ENCODE measurements around the gene PARD3. TPM values are rescaled to one million over a fixed set of nuclear protein-coding genes. Genes with fewer than 3 reads are reported as not detected.
A peak's percentile ranks its signal among the peaks of the same experiment; 100 is the strongest.

Gene PARD3
- total RNA-seq, 4 donors from 2014 or later = 27.3 to 65.3 (median 55.6) TPM

DNA sequence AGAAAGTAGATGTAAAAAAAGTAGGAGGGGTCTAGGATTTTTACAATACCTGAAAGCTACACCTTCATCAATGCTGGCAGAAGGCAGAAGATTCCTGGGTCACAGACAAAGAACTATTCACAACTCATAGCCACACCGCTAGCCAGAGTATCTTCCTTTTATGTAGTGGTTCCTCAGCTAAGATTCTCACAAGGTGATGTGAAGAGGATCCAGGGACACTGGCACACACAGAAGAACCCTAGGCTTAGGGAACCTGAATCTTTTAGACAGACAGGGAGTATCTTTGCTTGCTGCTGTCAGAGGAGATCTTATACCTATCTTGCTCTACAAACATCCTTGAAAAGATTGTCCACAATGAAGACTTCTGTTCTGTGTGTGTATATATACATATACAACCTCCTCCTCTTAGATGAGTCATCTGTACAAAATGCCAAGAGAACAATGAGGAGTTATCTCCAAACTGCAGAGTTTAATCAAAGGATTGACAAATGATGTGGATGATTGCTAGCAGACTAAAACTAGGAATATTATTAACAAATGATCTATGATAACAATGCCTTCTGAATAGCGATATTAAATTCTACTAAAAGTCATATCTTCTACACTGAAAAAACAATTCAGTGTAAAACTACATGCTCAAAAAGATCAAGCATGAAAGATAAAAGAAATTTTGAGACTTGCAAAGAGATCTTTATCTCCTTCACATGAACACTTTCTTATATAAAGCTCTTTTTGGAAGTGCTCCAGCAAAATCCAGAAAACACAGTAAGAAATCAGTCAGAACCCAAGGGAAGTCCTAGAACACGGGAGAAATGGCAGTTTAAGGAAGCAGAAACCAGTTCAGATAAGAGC, 409.3 kb downstream of the PARD3 start:
- in situ Hi-C loops (cut with MboI; ENCODE audit: low pct_ligation_motif_present in 1 of 4, low pct_unique_long_range_greater_than_20kb in 1 of 4, low sequenced_read_pairs in 3 of 4) = no loop called here
- 63 to 73% methylated on average over 2 to 3 of the region's 3 CpGs for WGBS, 2 donors (ENCODE audit: low coverage in 1 of 2)

DNA sequence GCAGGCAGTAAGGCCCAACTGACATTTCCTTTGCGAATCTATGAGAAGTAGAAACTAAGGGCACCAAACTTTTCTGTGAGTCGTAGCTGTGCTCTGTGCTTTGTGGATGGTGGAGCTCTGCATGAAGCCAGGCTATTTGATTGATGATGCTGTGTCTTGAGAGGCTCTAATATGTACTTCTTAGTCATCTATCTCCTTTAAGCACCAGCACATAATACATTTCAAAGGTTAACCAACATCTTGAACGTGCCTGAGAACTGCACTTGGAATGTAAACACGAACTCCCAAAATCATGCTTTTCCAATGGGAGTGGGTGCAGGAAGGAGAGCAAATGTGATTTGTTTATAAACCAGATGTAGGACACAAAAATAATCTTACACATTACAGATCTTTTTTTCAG, 411.6 kb downstream of the PARD3 start:
- Histone ChIP-seq H3K9me3 (no peaks in the 10 kb centered on the region), H3K27me3 (no peaks in the 10 kb centered on the region), H3K27ac (no peak overlapping the region), H3K36me3 (no peaks in the 10 kb centered on the region), H3K4me3 (no peak overlapping the region), H3K4me1 (peaks cover 0 to 23% (median 14%) of the 10 kb centered on the region in 4 donors)
- intact Hi-C loops (cut with DNase I; ENCODE audit: low total_unique reads) = no loop called here
- 59 to 71% methylated on average over 4 of the region's 4 CpGs for WGBS, 2 donors (ENCODE audit: low coverage in 1 of 2)
- no peak for DNase-seq
- in situ Hi-C loops (cut with MboI; ENCODE audit: low pct_ligation_motif_present in 1 of 4, low pct_unique_long_range_greater_than_20kb in 1 of 4, low sequenced_read_pairs in 3 of 4) = no loop called here
- TF ChIP-seq POLR2AphosphoS5 (IDR thresholded peaks at IDR 0.05) = no peak
- no peak for TF ChIP-seq POLR2A (IDR thresholded peaks at IDR 0.05)
- TF ChIP-seq, protein P1, sequence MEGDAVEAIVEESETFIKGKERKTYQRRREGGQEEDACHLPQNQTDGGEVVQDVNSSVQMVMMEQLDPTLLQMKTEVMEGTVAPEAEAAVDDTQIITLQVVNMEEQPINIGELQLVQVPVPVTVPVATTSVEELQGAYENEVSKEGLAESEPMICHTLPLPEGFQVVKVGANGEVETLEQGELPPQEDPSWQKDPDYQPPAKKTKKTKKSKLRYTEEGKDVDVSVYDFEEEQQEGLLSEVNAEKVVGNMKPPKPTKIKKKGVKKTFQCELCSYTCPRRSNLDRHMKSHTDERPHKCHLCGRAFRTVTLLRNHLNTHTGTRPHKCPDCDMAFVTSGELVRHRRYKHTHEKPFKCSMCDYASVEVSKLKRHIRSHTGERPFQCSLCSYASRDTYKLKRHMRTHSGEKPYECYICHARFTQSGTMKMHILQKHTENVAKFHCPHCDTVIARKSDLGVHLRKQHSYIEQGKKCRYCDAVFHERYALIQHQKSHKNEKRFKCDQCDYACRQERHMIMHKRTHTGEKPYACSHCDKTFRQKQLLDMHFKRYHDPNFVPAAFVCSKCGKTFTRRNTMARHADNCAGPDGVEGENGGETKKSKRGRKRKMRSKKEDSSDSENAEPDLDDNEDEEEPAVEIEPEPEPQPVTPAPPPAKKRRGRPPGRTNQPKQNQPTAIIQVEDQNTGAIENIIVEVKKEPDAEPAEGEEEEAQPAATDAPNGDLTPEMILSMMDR (IDR thresholded peaks at IDR 0.05) = no peak
- TF ChIP-seq EP300 (IDR thresholded peaks at IDR 0.05; ENCODE audit: low read depth) = no peak

More for the DNA sequence above, 409.3 kb downstream of the PARD3 start:
- H3K4me3 ChIP-seq = no peak overlapping the region
- DNase-seq = no peak
- H3K4me1 ChIP-seq = peaks cover 0 to 23% (median 14%) of the 10 kb centered on the region in 4 donors
- no peaks in the 10 kb centered on the region for H3K27me3 ChIP-seq
- no peaks in the 10 kb centered on the region for H3K9me3 ChIP-seq
- H3K36me3 ChIP-seq = no peaks in the 10 kb centered on the region
- peak overlapping the region in 2 of 4 donors; percentile 25 to 37 for H3K27ac ChIP-seq
- intact Hi-C loops (cut with DNase I; ENCODE audit: low total_unique reads) = no loop called here
- TF ChIP-seq POLR2AphosphoS5 (IDR thresholded peaks at IDR 0.05) (no peak), POLR2A (IDR thresholded peaks at IDR 0.05) (no peak), EP300 (IDR thresholded peaks at IDR 0.05; ENCODE audit: low read depth) (no peak)
- TF ChIP-seq, protein P1 (IDR thresholded peaks at IDR 0.05) = no peak

DNA sequence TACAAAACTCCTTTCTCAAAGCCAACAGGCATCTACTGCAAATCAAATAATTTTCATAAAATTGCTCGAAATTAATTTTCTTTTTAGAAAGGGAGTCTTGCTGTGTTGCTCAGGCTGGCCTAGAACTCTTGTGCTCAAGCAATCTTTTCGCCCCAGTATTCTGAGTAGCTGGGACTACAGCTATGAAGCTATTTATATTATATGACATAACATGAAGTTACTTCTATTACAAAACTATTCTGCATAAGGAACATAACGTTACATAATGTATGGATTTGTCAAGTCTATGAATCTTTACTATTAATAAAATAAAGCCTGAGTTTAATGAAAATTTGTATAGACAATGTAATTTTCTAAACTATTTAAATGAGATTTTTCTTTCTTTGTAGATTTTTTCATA, 415.0 kb downstream of the PARD3 start:
- in situ Hi-C loops (cut with MboI; ENCODE audit: low pct_ligation_motif_present in 1 of 4, low pct_unique_long_range_greater_than_20kb in 1 of 4, low sequenced_read_pairs in 3 of 4) (no loop called here), intact Hi-C loops (cut with DNase I; ENCODE audit: low total_unique reads) (no loop called here)
- Histone ChIP-seq H3K4me3 (no peak overlapping the region), H3K4me1 (peaks cover 0 to 6% (median 0%) of the 10 kb centered on the region in 4 donors), H3K9me3 (no peaks in the 10 kb centered on the region), H3K27ac (no peak overlapping the region), H3K27me3 (no peaks in the 10 kb centered on the region), H3K36me3 (no peaks in the 10 kb centered on the region)
- WGBS, 2 donors (ENCODE audit: low coverage in 1 of 2) = 85 to 86% methylated on average over 3 of the region's 3 CpGs
- no peak for DNase-seq
- TF ChIP-seq, protein P1 (IDR thresholded peaks at IDR 0.05) = no peak
- TF ChIP-seq EP300 (IDR thresholded peaks at IDR 0.05; ENCODE audit: low read depth) (no peak), POLR2AphosphoS5 (IDR thresholded peaks at IDR 0.05) (no peak), POLR2A (IDR thresholded peaks at IDR 0.05) (no peak)

DNA sequence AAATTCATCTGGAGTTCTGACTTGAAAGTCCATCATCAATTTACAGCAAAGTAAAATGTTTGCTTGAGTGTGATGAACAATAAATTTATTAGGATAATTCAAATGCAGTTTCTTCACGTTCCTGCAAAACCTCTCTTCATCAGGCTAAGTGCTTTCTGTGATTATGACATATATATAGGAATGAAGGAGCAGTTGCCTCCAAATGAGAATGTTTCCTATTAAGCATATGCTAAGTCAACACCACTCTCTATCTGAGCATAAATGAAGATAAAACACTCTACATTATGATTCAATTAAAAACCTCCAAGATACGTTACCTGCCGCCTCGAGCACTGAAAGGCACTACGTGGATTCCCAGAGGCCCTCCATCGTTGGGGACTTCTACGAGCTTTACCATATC, 416.1 kb downstream of the PARD3 start:
- no peaks in the 10 kb centered on the region for H3K9me3 ChIP-seq
- TF ChIP-seq POLR2A (IDR thresholded peaks at IDR 0.05) (no peak), EP300 (IDR thresholded peaks at IDR 0.05; ENCODE audit: low read depth) (no peak), POLR2AphosphoS5 (IDR thresholded peaks at IDR 0.05) (no peak)
- TF ChIP-seq, protein P1 (IDR thresholded peaks at IDR 0.05) = no peak
- DNase-seq = no peak
- H3K27me3 ChIP-seq = no peaks in the 10 kb centered on the region
- intact Hi-C loops (cut with DNase I; ENCODE audit: low total_unique reads) (no loop called here), in situ Hi-C loops (cut with MboI; ENCODE audit: low pct_ligation_motif_present in 1 of 4, low pct_unique_long_range_greater_than_20kb in 1 of 4, low sequenced_read_pairs in 3 of 4) (no loop called here)
- H3K36me3 ChIP-seq = no peaks in the 10 kb centered on the region
- H3K4me3 ChIP-seq = no peak overlapping the region
- no peak overlapping the region for H3K27ac ChIP-seq
- 64 to 71% methylated on average over 1 to 7 of the region's 7 CpGs for WGBS, 2 donors (ENCODE audit: low coverage in 1 of 2)
- H3K4me1 ChIP-seq = no peaks in the 10 kb centered on the region
